HEK293T (cell line): ENCODE results near the gene FAM240B.

Source experiments
- CTCF ChIA-PET: fragments of 350-600 bp; formaldehyde crosslinking; extraction: SDS; loops from one replicate; lab custom pipeline; 2021; ENCODE audit warnings: antibody characterized with exemption, inconsistent platforms; lab: Yijun Ruan, JAX
- POLR2A ChIA-PET: fragments of 350-600 bp; formaldehyde crosslinking; extraction: SDS; loops from one replicate; lab custom pipeline; 2020; ENCODE audit warnings: antibody characterized with exemption, inconsistent platforms; lab: Yijun Ruan, JAX
- DNase-seq: peaks from one replicate; pipeline ENCODE4 v3.0.0; 2012; ENCODE audit warnings: mixed read lengths; ENCODE audit errors: extremely low spot score
- ARNT ChIP-seq: fragments of 450-650 bp; IDR thresholded peaks from 2 replicates; pipeline ENCODE4 v1.6.1; 2017; ENCODE audit warnings: mild to moderate bottlenecking
- BHLHE40 ChIP-seq: fragments of 450-650 bp; IDR thresholded peaks from 2 replicates; pipeline ENCODE4 v1.6.1; 2016; ENCODE audit warnings: mild to moderate bottlenecking, moderate library complexity, borderline replicate concordance
- CTBP1 ChIP-seq: fragments of 450-650 bp; IDR thresholded peaks from 2 replicates; pipeline ENCODE4 v1.6.1; 2016; ENCODE audit warnings: borderline replicate concordance
- ELF4 ChIP-seq: fragments of 450-650 bp; IDR thresholded peaks from 2 replicates; pipeline ENCODE4 v1.6.1; 2017; ENCODE audit warnings: antibody characterized with exemption
- FOXA1 ChIP-seq: fragments of 450-650 bp; IDR thresholded peaks from 2 replicates; pipeline ENCODE4 v1.6.1; 2016; ENCODE audit warnings: mild to moderate bottlenecking
- FOXK2 ChIP-seq: fragments of 450-650 bp; IDR thresholded peaks from 2 replicates; pipeline ENCODE4 v1.6.1; 2016; ENCODE audit warnings: mild to moderate bottlenecking
- FOXM1 ChIP-seq: fragments of 450-650 bp; IDR thresholded peaks from 2 replicates; pipeline ENCODE4 v1.6.1; 2017; ENCODE audit warnings: mild to moderate bottlenecking, borderline replicate concordance
- HDGF ChIP-seq: fragments of 450-650 bp; IDR thresholded peaks from 2 replicates; pipeline ENCODE4 v1.6.1; 2017; ENCODE audit warnings: antibody characterized with exemption, borderline replicate concordance
- L3MBTL2 ChIP-seq: fragments of 450-650 bp; conservative IDR thresholded peaks from 2 replicates; pipeline ENCODE4 v1.6.1; 2016; ENCODE audit warnings: mild to moderate bottlenecking
- LEF1 ChIP-seq: fragments of 450-650 bp; IDR thresholded peaks from 2 replicates; pipeline ENCODE4 v1.6.1; 2017; ENCODE audit warnings: mild to moderate bottlenecking, borderline replicate concordance
- NFRKB ChIP-seq: fragments of 450-650 bp; IDR thresholded peaks from 2 replicates; pipeline ENCODE4 v1.6.1; 2016; ENCODE audit warnings: mild to moderate bottlenecking, moderate library complexity
- PKNOX1 ChIP-seq: fragments of 450-650 bp; IDR thresholded peaks from 2 replicates; pipeline ENCODE4 v1.6.1; 2016
- SP1 ChIP-seq: fragments of 450-650 bp; IDR thresholded peaks from 2 replicates; pipeline ENCODE4 v1.6.1; 2017
- SUZ12 ChIP-seq: fragments of 450-650 bp; IDR thresholded peaks from 2 replicates; pipeline ENCODE4 v1.6.1; 2016; ENCODE audit warnings: mild to moderate bottlenecking
- TARDBP ChIP-seq: fragments of 450-650 bp; IDR thresholded peaks from 2 replicates; pipeline ENCODE4 v1.6.1; 2016
- ZNF384 ChIP-seq: fragments of 450-650 bp; IDR thresholded peaks from 2 replicates; pipeline ENCODE4 v1.6.1; 2016

The FAM240B gene

GRCh38 chr9:38697776-38698300, 22.1 kb downstream of the FAM240B start:
- POLR2A ChIA-PET = no interaction called here

GRCh38 chr9:38696999-38697398, 22.9 kb downstream of the FAM240B start:
- ChIA-PET POLR2A (no interaction called here), CTCF (no interaction called here)
- DNase-seq = no peak
- TF ChIP-seq TARDBP = no peak
- TF ChIP-seq NFRKB = no peak
- no peak for TF ChIP-seq BHLHE40
- TF ChIP-seq SUZ12 = no peak
- no peak for TF ChIP-seq HDGF

More at GRCh38 chr9:38697776-38698300, 22.1 kb downstream of the FAM240B start:
- no peak for TF ChIP-seq TARDBP
- no peak for TF ChIP-seq ZNF384
- TF ChIP-seq SP1 = no peak
- TF ChIP-seq BHLHE40 = no peak
- TF ChIP-seq PKNOX1 = no peak
- TF ChIP-seq CTBP1 = no peak
- TF ChIP-seq SUZ12 = no peak
- TF ChIP-seq HDGF = no peak
- no peak for TF ChIP-seq ARNT
- no peak for TF ChIP-seq FOXK2
- TF ChIP-seq ELF4 = no peak
- TF ChIP-seq LEF1 = no peak
- TF ChIP-seq NFRKB = no peak
- no peak for TF ChIP-seq FOXM1
- no peak for TF ChIP-seq FOXA1
- TF ChIP-seq L3MBTL2 = no peak
- CTCF ChIA-PET = no interaction called here
- DNase-seq = no peak

- POLR2A ChIA-PET = no interaction called here
- TF ChIP-seq FOXK2 = no peak
- TF ChIP-seq LEF1 = no peak
- no peak for TF ChIP-seq FOXM1
- no peak for TF ChIP-seq ZNF384
- TF ChIP-seq HDGF = no peak
- no peak for TF ChIP-seq TARDBP
- no peak for TF ChIP-seq FOXA1
- TF ChIP-seq ELF4 = no peak
- no peak for TF ChIP-seq SP1
- no peak for TF ChIP-seq ARNT
- no peak for TF ChIP-seq L3MBTL2
- TF ChIP-seq BHLHE40 = no peak
- TF ChIP-seq PKNOX1 = no peak
- CTCF ChIA-PET = no interaction called here
- DNase-seq = no peak
Measured at GRCh38 chr9:38694676-38695075, 25.3 kb downstream of the FAM240B start.

GRCh38 chr9:38692707-38693106, 27.2 kb downstream of the FAM240B start:
- ChIA-PET POLR2A (no interaction called here), CTCF (no interaction called here)
- TF ChIP-seq FOXA1 = no peak
- TF ChIP-seq PKNOX1 = no peak
- no peak for TF ChIP-seq ARNT
- TF ChIP-seq CTBP1 = no peak
- no peak for TF ChIP-seq NFRKB
- no peak for TF ChIP-seq LEF1
- no peak for TF ChIP-seq ELF4
- no peak for TF ChIP-seq TARDBP
- no peak for TF ChIP-seq SUZ12
- no peak for TF ChIP-seq FOXK2
- TF ChIP-seq SP1 = no peak
- TF ChIP-seq HDGF = no peak
- TF ChIP-seq ZNF384 = no peak
- no peak for TF ChIP-seq L3MBTL2
- TF ChIP-seq FOXM1 = no peak
- TF ChIP-seq BHLHE40 = no peak
- DNase-seq = no peak

GRCh38 chr9:38690574-38690973, 29.4 kb downstream of the FAM240B start:
- TF ChIP-seq FOXK2 = no peak
- POLR2A ChIA-PET = no interaction called here
- no peak for DNase-seq
- CTCF ChIA-PET = no interaction called here

- CTCF ChIA-PET = no interaction called here
- POLR2A ChIA-PET = no interaction called here
- no peak for DNase-seq
- no peak for TF ChIP-seq HDGF
- no peak for TF ChIP-seq FOXK2
- TF ChIP-seq NFRKB = no peak
- no peak for TF ChIP-seq BHLHE40
- 0 out of 2 replicates have a peak, but pooled peaks have one; percentile 8 for TF ChIP-seq PKNOX1
Measured at GRCh38 chr9:38689678-38690077, 30.3 kb downstream of the FAM240B start.
